Hepatic stellate cell (primary cell): ENCODE results near the gene RAB6D.
"Not testable (repeated sequence)": the region's sequence is repeated elsewhere in the genome, so short reads cannot be mapped to it uniquely, and the experiment has no call there.

Source experiments
- DNase-seq: peaks from one replicate; pipeline ENCODE4 v3.0.0; 2011; ENCODE audit warnings: low spot score

Gene RAB6D

DNA sequence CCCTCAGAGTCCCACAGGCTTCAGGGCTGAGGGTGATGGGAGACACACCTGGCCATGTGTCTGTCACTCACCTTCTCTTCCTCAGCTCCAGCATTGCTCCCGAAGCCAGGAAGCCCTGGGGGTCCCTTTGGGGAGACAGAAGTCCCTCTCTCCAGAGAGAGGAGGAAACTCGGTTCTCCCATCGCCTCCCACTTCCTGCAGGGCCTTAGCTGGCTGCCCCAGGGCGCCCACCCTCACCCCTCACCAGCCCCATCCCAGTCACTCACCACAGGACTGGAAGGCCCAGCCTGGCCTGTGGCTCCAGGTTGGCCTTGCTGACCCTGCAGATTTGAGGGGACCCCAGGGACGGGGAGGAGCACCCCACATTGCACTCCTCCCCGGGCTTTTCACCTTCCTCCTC, 2.7 kb upstream of the RAB6D start:
- no peak for DNase-seq

DNA sequence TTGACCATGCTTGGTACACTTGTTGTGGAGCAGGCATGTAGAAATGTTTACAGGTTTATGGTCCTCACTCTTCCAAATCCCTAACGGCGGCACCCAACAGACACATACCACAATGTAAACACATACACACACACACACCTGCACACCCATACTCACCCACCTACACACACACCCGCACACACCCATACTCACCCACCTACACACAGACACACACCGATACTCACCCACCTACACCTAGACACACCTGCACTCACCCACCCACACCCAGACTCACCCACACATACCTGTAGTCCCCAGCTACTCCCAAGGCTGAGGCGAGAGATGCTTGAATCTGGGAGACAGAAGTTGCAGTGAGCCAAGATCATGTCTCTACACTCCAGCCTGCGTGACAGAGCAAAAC, 1.5 kb upstream of the RAB6D start:
- DNase-seq = no peak

DNA sequence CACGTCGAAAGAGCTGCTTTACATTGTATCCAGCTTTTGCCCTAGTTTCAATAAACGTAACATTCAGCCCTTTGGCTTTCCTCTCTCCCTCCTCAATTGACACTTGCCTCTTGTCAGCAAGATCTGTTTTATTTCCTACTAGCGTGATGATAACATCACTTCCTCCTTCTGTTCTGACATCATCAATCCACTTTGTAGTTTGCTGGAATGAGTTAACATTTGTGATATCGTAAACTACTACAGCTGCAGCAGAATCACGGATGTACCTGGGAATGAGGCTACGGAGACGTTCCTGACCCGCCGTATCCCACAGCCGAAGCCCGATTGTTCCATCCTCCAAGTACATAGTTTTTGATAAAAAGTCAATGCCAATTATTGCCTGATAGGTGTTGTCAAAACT, 755 bp downstream of the RAB6D start:
- DNase-seq = not testable (repeated sequence)

DNA sequence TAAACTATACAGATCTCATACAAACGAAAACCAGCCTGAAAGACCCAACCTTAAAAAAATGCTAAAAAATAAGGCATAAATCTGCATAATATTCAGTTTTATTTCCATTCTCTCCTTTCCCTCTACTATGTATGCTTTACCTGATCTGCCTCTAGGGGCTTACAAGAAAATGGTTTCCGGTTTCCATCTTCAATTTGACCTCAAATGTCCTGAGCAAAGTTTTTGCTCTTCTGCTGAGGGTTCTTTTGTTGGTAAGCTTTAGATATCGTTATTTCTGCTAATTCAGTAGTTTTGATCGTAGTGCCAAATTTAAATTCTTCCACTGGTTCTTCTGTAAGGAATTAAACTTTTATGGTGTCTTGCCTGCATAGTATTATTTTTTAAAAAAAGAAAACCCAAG, 2.2 kb downstream of the RAB6D start:
- not testable (repeated sequence) for DNase-seq

DNA sequence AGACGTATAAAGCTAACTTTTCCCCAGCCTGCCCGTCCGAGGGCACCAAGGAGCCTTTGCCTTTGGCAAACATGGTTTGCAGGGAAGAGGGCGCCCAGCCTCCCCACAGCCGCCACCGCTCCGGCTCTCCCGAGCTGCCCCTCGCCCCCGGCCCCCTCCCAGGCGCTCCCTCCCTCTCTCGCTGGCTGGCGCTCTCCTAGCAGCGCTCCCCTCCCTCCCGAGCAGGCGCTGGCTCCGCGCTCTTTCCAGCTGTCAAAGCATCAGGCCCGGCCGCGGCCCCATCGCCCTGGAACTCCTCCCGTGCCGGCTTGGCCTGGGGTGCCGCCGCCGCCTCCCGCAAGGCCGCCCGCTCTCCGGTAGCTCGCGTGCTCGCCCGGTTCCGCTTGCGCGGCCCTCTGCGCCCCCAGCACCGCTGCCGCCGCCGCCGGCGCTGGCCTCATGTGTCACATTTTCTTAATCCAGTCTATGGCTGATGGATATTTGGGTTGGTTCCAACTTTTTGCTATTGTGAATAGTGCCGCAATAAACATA, 10.7 kb downstream of the RAB6D start:
- DNase-seq = not testable (repeated sequence)

DNA sequence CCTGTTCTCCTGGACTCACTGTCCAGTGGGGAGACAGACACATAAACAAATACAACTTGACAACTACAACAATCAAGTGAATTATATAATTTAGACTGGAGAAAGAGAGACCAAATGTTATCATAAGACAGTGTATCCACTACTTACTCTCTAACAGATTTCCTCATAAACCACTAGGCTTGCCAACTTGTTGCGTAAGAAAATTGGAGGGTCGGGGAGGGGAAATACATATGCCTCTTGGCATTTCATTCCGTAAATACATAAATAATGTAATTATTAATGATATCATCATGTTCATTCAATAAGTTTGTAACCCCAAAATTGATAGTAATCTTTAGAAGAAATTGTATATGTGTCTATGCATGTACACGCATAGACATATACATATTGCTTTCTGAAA, 14.9 kb downstream of the RAB6D start:
- DNase-seq = no peak

DNA sequence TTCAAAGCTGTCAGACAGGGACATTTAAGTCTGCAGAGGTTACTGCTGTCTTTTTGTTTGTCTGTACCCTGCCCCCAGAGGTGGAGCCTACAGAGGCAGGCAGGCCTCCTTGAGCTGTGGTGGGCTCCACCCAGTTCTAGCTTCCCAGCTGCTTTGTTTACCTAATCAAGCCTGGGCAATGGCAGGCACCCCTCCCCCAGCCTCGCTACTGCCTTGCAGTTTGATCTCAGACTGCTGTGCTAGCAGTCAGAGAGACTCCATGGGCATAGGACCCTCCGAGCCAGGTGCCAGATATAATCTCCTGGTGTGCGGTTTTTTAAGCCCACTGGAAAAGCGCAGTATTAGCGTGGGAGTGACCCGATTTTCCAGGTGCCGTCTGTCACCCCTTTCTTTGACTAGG, 16.9 kb downstream of the RAB6D start:
- not testable (repeated sequence) for DNase-seq

DNA sequence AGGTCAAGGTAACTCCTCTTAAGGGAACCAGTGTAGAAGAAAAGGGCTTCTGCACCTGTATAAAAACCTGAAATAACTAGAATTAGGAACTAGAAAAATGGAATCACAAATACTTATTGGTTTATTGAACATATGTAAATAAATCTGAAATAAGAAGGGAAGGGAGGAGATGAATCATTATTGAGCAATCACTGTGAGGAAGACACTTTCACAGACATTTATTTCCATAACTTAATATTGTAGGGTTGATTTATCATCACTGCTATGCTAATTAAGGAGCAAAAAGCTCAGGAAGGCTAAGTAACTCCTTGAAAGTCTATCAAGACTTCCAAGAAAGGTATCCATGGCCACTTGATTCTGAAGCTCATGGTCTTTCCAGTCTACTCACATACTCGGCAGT, 24.7 kb downstream of the RAB6D start:
- DNase-seq = not testable (repeated sequence)

DNA sequence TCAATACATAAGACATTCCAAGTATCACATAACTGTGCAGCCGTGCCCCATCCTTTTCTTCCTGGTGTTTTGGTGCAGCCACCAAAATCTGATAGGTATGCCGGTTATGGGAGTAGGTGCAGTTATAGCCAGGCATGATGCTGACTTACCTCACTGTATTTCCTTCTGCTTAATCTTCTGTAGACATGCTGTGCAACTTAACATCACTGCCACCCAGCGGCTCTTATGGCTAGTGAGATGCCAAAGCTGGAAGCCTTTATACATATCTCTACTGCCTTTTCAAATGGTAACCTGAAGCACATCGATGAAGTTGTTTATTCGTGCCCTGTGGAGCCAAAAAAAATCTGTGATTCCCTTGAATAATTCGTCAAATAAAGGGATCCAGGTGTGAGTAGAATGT, 28.6 kb downstream of the RAB6D start:
- not testable (repeated sequence) for DNase-seq

DNA sequence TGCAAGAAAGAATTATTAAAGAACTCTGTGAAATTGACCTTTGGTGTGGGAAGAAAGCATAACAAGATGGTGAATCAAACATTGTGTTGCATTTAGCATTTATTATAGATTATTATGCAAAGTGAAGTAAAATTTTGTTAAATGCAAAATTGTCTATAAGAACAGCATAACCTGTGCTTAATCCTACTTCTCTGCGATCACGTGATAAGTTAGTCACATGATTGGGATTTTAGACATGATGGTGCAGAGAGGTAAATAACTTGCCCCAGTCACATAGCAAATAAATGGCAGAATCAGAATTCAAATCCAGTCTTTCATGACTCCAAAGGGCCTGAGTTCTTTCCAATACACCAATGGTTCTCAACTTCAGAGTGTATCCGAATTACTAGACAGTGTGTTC, 31.3 kb downstream of the RAB6D start:
- not testable (repeated sequence) for DNase-seq

DNA sequence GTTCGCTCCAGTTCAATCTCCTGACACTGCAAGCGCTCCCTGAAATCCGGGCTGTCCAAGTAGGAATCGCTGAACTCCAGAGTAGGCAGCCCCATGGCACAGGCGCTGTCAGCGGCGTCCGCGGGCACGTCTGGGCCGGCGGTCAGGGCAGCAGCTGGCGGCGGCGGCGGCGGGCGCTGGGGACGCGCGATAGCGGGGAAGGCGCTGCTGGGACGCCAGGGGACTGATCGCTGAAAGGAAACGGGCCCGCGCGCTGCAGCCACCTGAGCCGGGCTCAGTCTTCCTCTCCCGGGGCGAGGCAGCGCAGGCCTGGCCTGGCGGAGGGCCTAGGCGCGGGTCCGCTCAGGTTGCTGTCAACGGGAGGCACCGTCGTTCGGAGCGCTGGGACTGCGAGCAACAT, 33.0 kb downstream of the RAB6D start:
- not testable (repeated sequence) for DNase-seq

DNA sequence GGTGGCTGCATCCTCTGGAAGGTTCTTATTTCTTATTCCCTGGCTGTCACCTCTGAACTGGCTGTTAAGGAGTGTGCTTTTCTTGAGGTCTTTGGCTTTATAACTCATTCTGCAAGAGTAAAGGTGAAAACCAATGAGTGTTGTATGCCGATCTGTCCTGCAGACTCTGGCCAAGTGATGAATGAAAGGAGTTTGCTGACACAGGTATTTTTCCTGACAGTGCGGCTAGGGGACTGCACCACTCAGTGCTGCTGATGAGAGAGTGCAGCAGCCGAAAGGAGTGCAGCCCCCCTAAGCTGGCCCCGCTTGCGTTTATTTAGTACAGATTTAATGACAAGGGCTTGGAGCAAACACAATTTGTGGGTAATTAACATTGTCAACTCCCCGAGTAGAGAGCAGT, 41.8 kb downstream of the RAB6D start:
- DNase-seq = no peak

DNA sequence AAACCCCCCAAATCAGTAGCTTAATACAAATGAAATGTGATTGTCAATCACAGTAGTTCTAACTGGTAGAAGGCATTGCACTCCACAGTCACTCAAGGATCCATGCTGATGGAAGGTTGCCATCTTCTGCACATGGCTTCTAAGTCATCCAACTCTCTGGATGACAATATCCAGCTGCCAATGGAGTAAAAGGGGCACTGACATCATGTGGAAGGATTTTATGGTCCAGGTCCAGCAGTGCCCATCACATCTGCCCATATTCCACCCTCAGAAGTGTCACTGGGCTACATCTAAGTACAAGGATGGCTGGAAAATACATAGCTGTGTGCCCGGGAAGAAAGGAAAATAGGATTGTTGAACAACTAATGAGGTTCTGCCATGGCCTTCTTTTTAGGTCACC, 42.6 kb downstream of the RAB6D start:
- DNase-seq = not testable (repeated sequence)

DNA sequence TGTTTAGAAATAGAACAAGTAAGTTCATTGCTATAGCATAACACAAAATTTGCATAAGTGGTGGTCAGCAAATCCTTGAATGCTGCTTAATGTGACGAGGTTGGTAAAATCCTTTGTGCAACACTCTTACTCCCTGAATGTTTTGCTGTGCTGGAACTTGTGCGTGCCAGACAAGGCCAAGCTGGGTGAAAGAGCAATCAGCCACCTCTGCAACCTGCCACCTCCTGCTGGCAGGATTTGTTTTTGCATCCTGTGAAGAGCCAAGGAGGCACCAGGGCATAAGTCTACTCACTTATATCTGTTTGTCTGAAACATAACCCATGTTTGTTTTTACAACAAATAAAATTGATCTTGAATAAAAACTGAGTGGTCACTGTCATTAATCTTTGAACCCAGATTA, 53.0 kb downstream of the RAB6D start:
- not testable (repeated sequence) for DNase-seq
